ENCODE results near the gene TP53I13.
A peak's percentile ranks its signal among the peaks of the same experiment; 100 is the strongest.

Gene TP53I13

DNA sequence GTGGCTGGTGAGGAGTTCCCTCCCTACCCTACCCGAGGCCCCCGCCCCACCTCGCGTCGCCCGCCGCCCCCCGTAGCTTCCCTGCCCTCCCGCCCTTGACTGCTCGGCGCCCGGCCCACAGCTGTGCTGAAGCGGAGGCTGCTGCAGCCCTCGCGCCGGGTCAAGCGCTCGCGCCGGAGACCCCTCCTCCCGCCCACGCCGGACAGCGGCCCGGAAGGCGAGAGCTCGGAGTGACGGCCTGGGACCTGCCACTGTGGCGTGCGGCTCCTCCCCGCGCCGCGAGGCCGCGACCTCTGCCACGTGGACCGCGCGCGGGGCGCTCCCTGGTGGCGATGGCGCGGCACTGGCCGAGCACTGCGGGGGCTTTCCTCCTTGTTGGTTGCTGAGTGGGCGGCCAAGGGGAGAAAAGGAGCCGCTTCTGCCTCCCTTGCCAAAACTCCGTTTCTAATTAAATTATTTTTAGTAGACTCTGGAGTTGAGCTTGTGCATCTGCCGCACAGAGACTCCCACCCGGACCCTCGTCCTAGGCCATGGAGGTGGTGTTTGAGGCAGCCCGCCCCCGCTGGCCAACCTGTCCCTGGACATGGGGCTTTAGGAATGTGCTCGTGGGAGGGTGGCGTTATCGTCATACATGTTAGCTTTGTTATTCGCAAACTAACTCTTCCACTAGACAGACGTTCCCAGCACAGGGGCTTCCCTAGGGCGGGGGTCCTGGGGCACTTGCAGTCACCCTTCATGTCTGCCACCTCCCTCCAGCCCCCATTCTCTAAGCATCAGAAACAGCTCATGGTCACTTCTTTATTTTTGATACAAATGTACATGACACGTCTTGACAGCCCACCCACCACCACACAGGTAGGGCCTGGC, 4.4 kb downstream of the TP53I13 start:
- peak; percentile 82 for DNase-seq (ENCODE audit: low read depth)
- H3K4me3 ChIP-seq (ENCODE audit: low read depth, low read length), result no peak overlapping the region
- TF ChIP-seq, protein P1, sequence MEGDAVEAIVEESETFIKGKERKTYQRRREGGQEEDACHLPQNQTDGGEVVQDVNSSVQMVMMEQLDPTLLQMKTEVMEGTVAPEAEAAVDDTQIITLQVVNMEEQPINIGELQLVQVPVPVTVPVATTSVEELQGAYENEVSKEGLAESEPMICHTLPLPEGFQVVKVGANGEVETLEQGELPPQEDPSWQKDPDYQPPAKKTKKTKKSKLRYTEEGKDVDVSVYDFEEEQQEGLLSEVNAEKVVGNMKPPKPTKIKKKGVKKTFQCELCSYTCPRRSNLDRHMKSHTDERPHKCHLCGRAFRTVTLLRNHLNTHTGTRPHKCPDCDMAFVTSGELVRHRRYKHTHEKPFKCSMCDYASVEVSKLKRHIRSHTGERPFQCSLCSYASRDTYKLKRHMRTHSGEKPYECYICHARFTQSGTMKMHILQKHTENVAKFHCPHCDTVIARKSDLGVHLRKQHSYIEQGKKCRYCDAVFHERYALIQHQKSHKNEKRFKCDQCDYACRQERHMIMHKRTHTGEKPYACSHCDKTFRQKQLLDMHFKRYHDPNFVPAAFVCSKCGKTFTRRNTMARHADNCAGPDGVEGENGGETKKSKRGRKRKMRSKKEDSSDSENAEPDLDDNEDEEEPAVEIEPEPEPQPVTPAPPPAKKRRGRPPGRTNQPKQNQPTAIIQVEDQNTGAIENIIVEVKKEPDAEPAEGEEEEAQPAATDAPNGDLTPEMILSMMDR (IDR thresholded peaks at IDR 0.05; ENCODE audit: insufficient read depth, low read depth, low read length, missing control alignments), result peak; percentile 79

DNA sequence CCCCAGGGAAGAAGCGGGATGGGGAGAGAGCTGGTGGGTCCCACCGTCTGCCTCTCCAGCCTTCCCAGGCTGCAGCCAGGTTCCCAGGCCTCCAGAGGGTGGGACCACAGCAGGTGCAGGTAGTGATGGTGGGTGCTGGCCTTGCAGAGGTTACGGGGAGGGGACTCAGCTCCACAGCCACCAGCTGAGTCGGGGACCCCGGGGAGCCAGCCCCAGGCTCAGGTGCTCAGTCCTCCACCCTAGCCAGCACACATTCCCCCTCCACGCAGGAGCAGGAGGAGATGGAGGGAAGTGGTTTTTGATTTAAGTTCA, 5.0 kb downstream of the TP53I13 start:
- H3K4me3 ChIP-seq (ENCODE audit: low read depth, low read length), result no peak overlapping the region
- no peak for DNase-seq (ENCODE audit: low read depth)
- TF ChIP-seq, protein P1 (IDR thresholded peaks at IDR 0.05; ENCODE audit: insufficient read depth, low read depth, low read length, missing control alignments), result no peak

DNA sequence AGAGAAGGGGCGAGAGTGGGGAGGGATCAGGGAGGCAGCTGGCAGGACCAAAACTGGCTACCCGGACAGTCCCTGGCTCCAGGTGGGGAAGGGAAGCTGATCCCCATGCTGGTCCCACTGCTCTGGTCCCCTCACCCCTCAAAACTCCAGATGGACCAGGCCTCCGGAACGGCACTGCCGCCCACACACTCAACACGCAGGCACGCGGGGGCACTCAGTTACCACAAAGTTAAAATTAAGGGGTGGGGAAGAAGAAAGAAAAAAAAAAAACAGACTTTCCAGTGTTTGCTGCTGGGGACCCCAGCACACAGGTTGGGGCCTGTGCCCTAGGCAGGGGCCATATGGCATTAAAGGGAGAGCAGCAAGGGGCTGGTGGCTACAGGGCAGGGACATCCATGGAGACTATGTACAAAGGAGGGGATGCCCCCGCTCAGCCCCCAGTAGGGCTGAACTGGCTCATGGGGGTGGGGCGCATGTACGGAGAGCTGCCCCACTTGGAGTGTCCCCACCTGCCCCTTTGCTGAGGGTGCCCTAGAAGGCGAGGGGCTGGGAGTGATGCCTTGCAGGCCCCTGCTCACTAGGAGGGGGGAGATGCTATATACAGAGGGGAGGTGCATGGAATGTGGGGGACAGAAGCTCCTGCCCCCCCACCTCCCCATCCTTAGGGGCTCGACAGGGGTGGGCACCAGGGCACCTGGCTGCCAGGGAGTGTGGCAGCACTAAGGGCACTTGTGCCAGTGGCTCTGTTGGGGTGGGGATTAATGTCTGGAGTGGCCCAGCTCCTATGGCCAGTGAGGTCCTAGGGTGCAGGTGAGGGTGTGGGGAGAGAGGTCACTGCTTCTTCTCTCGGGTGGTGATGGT, 5.6 kb downstream of the TP53I13 start:
- TF ChIP-seq, protein P1 (IDR thresholded peaks at IDR 0.05; ENCODE audit: insufficient read depth, low read depth, low read length, missing control alignments), result no peak
- no peak for DNase-seq (ENCODE audit: low read depth)
- H3K4me3 ChIP-seq (ENCODE audit: low read depth, low read length), result no peak overlapping the region

DNA sequence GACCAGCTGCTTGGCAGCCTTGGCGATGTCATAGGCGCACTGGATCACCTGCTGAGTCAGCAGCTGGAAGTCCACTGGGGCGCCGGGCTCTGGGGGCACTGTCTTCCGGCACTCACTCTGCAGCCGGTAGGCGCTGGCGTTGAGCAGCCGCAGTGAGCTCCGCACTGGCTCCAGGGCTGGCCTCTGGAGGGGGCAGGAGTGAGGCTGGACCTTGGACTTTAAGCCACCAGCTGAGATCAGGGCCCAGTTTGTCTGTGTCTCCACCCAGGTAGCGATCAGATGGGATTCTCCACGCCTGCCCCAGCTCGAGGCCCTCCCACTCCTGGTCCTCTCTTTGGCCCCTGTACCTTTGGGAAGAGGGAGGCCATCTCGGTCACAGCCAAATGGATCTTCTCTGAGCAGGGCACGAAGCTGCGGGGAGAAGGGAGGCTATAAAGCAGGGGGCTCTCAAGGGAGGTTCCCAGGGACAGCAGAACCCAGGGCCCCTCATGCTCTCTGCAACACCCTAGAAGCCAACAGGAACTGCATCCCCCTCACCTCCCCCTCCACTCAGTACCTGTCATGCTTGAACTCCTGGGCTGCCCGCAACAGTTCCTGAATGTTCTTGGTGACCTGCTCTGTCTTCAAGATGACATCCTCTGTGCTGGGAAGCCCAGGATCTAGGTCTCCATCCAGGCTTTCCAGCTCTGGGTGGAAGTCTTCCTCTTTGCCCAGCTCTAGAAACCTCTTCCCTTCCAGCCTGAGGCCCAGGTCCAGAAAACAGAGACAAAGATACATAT, 6.4 kb downstream of the TP53I13 start:
- H3K4me3 ChIP-seq (ENCODE audit: low read depth, low read length), result no peak overlapping the region

DNA sequence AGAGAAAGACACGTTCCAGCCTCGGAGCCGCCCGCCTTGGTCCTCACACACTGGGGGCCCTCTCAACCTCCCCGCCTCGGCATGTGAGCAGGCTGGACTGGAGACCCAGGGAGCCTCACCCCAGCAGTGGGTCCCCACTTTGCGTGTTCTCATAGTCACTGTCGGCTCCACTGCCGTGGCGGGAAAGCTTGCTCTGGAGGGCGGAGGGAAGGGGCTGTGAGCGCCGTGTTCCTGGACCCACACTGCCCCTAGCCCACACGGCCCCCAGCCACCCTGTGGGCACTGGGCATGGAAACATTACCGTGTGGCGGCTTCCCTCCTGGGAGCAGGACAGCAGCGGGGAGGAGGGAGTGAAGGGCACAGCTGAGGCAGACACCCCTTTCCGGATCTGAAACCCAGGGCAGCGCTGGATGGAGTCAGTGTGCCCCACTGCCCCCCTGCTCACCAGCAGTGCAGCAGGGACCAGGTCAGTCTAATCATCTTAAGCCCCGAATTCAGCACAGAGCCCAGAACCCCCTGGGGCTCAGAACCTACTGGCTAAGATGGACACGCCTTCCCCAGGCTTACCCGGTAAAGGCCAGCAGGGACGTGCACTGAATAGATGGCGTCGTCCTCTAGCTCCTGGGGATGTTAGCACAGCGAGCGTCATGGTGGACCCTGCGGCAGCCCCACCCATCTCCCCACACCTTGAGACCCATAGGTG, 7.2 kb downstream of the TP53I13 start:
- TF ChIP-seq, protein P1 (IDR thresholded peaks at IDR 0.05; ENCODE audit: insufficient read depth, low read depth, low read length, missing control alignments), result no peak
- DNase-seq (ENCODE audit: low read depth), result no peak

More for the DNA sequence above, 6.4 kb downstream of the TP53I13 start:
- no peak for DNase-seq (ENCODE audit: low read depth)
- TF ChIP-seq, protein P1 (IDR thresholded peaks at IDR 0.05; ENCODE audit: insufficient read depth, low read depth, low read length, missing control alignments), result no peak

More for the DNA sequence above, 7.2 kb downstream of the TP53I13 start:
- H3K4me3 ChIP-seq (ENCODE audit: low read depth, low read length), result no peak overlapping the region
